H1 (cell line): ENCODE measurements around the gene POLD1. TPM values are rescaled to one million over a fixed set of nuclear protein-coding genes. Genes with fewer than 3 reads are reported as not detected.

Experiments used
- ATF2 ChIP-seq: IDR thresholded peaks from 2 replicates; pipeline ENCODE4 v1.6.1; 2012; ENCODE audit warnings: low read length, inconsistent platforms
- BRCA1 ChIP-seq: IDR thresholded peaks from 2 replicates; pipeline ENCODE4 v1.6.1; 2012; ENCODE audit warnings: low read depth, low read length, improper control_type of control experiment
- CEBPB ChIP-seq: IDR thresholded peaks from 2 replicates; pipeline ENCODE4 v1.6.1; 2012; ENCODE audit warnings: low read depth, low read length
- CHD2 ChIP-seq: IDR thresholded peaks from 2 replicates; pipeline ENCODE4 v1.6.1; 2012; ENCODE audit warnings: low read length, improper control_type of control experiment
- CREB1 ChIP-seq: IDR thresholded peaks from 2 replicates; pipeline ENCODE4 v1.6.1; 2012; ENCODE audit warnings: inconsistent platforms
- CTBP2 ChIP-seq: IDR thresholded peaks from 2 replicates; pipeline ENCODE4 v1.7.0; 2011; ENCODE audit warnings: borderline replicate concordance, mild to moderate bottlenecking, moderate library complexity, mixed read lengths, low read length; ENCODE audit not compliant: insufficient read depth, insufficient read length
- E2F6 ChIP-seq: IDR thresholded peaks from 2 replicates; pipeline ENCODE4 v1.6.1; 2012; ENCODE audit warnings: inconsistent platforms
- EP300 ChIP-seq, 2 experiments: IDR thresholded peaks; 1 replicate in 1 of 2; 2 replicates in 1 of 2; pipeline ENCODE4 v1.6.1; 2011 to 2012; ENCODE audit warnings: low read depth in 2 of 2, low read length in 2 of 2, mild to moderate bottlenecking in 2 of 2, borderline replicate concordance in 1 of 2, inconsistent platforms in 1 of 2, moderate library complexity in 1 of 2
- EZH2 ChIP-seq: fragments of 200-600 bp; sonication (generic); IDR thresholded peaks from 2 replicates; pipeline ENCODE4 v1.7.1; 2012; ENCODE audit warnings: low read depth, mild to moderate bottlenecking, moderate library complexity, low read length, inconsistent platforms; ENCODE audit not compliant: severe bottlenecking
- GABPA ChIP-seq: IDR thresholded peaks from 2 replicates; pipeline ENCODE4 v1.6.1; 2011; ENCODE audit warnings: mild to moderate bottlenecking, low read length, moderate library complexity, borderline replicate concordance; ENCODE audit not compliant: insufficient read depth
- HDAC6 ChIP-seq: IDR thresholded peaks from one replicate; pipeline ENCODE4 v1.7.1; 2012; ENCODE audit warnings: low read depth, mild to moderate bottlenecking, inconsistent platforms, low read length, moderate library complexity
- JUN ChIP-seq: IDR thresholded peaks from 2 replicates; pipeline ENCODE4 v1.6.1; 2011; ENCODE audit warnings: low read depth, mild to moderate bottlenecking, improper control_type of control experiment, low read length
- JUND ChIP-seq: IDR thresholded peaks from 2 replicates; pipeline ENCODE4 v1.6.1; 2011; ENCODE audit warnings: mild to moderate bottlenecking, improper control_type of control experiment, low read length
- NRF1 ChIP-seq: IDR thresholded peaks from 2 replicates; pipeline ENCODE4 v1.6.1; 2011; ENCODE audit warnings: mild to moderate bottlenecking, low read depth, low read length, improper control_type of control experiment
- POLR2A ChIP-seq, 2 experiments: IDR thresholded peaks; 1 replicate in 1 of 2; 2 replicates in 1 of 2; pipeline ENCODE4 v1.6.1; 2011; ENCODE audit warnings: low read depth in 2 of 2, low read length in 2 of 2, mild to moderate bottlenecking in 2 of 2; ENCODE audit errors: control extremely low read depth in 1 of 2
- SIN3A ChIP-seq, 2 experiments: IDR thresholded peaks in 1 of 2; conservative IDR thresholded peaks in 1 of 2; 2 replicates each; pipeline ENCODE4 v1.6.1; 2011 to 2012; ENCODE audit warnings: low read length in 2 of 2, improper control_type of control experiment in 1 of 2, low read depth in 1 of 2, mild to moderate bottlenecking in 1 of 2
- SIX5 ChIP-seq: IDR thresholded peaks from 2 replicates; pipeline ENCODE4 v1.6.1; 2011; ENCODE audit warnings: mild to moderate bottlenecking, low read depth, low read length
- SP1 ChIP-seq: IDR thresholded peaks from 2 replicates; pipeline ENCODE4 v1.6.1; 2011; ENCODE audit warnings: low read depth, low read length
- SP4 ChIP-seq: IDR thresholded peaks from 2 replicates; pipeline ENCODE4 v1.6.1; 2012; ENCODE audit warnings: low read length, inconsistent platforms
- TAF1 ChIP-seq: IDR thresholded peaks from 2 replicates; pipeline ENCODE4 v1.6.1; 2011; ENCODE audit warnings: mild to moderate bottlenecking, low read depth, low read length
- TBP ChIP-seq: IDR thresholded peaks from 2 replicates; pipeline ENCODE4 v1.6.1; 2011; ENCODE audit warnings: low read depth, low read length, improper control_type of control experiment
- TEAD4 ChIP-seq: IDR thresholded peaks from 2 replicates; pipeline ENCODE4 v1.6.1; 2012; ENCODE audit warnings: low read depth, low read length, inconsistent platforms, mixed read lengths
- YY1 ChIP-seq: IDR thresholded peaks from 2 replicates; pipeline ENCODE4 v1.6.1; 2011; ENCODE audit warnings: low read depth, mild to moderate bottlenecking, low read length
- polyA plus RNA-seq, 7 experiments: library from polyadenylated mRNA; depleted of rRNA in 3 of 7; stranded (reverse) in 5 of 7; unstranded in 2 of 7; fragments of >200 nt in 5 of 7; fragments of 200-250 nt in 2 of 7; gene quantifications; 1 replicate in 5 of 7; 2 replicates in 1 of 7; 4 replicates in 1 of 7; pipeline versions ENCODE4 v1.2.1 to v1.2.3, GENCODE V29; 2011 to 2013; ENCODE audit warnings: missing spikeins in 2 of 7, mixed read lengths in 2 of 7
- total RNA-seq: library from RNA; stranded (reverse); fragmentation: NEBNext Ultra II Directional; extraction: Animal tissue kit (Norgen Biotek cat#: 25700); gene quantifications from 2 replicates; pipeline ENCODE4 v1.2.1, GENCODE V29; 2021

Gene POLD1
- total and polyA plus RNA-seq, 2 of the 8 experiments (the other 6 are each of a cell fraction or from before 2014, with no cell fraction given) = 141 to 142 TPM

- TF ChIP-seq CTBP2 (no peak), TBP (no peak; the same call in 1 of the 2 replicates), POLR2A (IDR thresholded peaks at IDR 0.05; ENCODE audit: control extremely low read depth in 1 of 2, low read depth in 2 of 2, low read length in 2 of 2) (peak; percentile 60 to 80; a peak in 2 of 3 replicates), GABPA (no peak), SP4 (peak; percentile 33; the same call in 1 of the 2 replicates), NRF1 (peak; percentile 44), SIN3A (conservative IDR thresholded peaks at IDR 0.05 in 1 of 2, IDR thresholded peaks at IDR 0.05 in 1 of 2; ENCODE audit: low read depth in 1 of 2, low read length in 2 of 2) (peak in 1 of 2 experiments; percentile 6; a peak in 1 of 4 replicates), SP1 (no peak), E2F6 (peak; percentile 67), CREB1 (peak; percentile 36; the same call in 1 of the 2 replicates), EZH2 (no peak), CEBPB (no peak), JUN (no peak), BRCA1 (no peak), SIX5 (no peak), HDAC6 (no peak), YY1 (no peak), TAF1 (peak; percentile 66), TEAD4 (peak; percentile 8; the same call in 1 of the 2 replicates), EP300 (IDR thresholded peaks at IDR 0.05; ENCODE audit: borderline replicate concordance in 1 of 2, low read depth in 2 of 2, low read length in 2 of 2) (no peak), JUND (no peak), ATF2 (no peak), CHD2 (no peak)
Observed at GRCh38 chr19:50383852-50384684, at the start of gene POLD1 (continued).
